Measurements from ENCODE around the gene TRAPPC12. TPM values are rescaled to one million over a fixed set of nuclear protein-coding genes. Genes with fewer than 3 reads are reported as not detected.

The TRAPPC12 gene
- total RNA-seq, 4 donors from 2014 or later, result 78.2 to 341 (median 183) TPM

GRCh38 chr2:3498783-3499394 lies 119.4 kb downstream of the TRAPPC12 start:
- Histone ChIP-seq H3K4me3 (no peak overlapping the region), H3K27ac (no peak overlapping the region), H3K36me3 (peaks cover 0 to 41% (median 16%) of the 10 kb centered on the region in 4 donors), H3K9me3 (no peaks in the 10 kb centered on the region), H3K27me3 (no peaks in the 10 kb centered on the region), H3K4me1 (no peaks in the 10 kb centered on the region)
- intact Hi-C loops (cut with DNase I; ENCODE audit: low total_unique reads) (no loop called here), in situ Hi-C loops (cut with MboI; ENCODE audit: low pct_ligation_motif_present in 1 of 4, low pct_unique_long_range_greater_than_20kb in 1 of 4, low sequenced_read_pairs in 3 of 4) (no loop called here)
- WGBS, 2 donors (ENCODE audit: low coverage in 1 of 2), result 96 to 99% methylated on average over 9 to 18 of the region's 18 CpGs
- no peak for DNase-seq
- TF ChIP-seq POLR2A (IDR thresholded peaks at IDR 0.05) (no peak), CTCF (IDR thresholded peaks at IDR 0.05) (no peak)

GRCh38 chr2:3500326-3500899 lies 120.9 kb downstream of the TRAPPC12 start:
- Histone ChIP-seq H3K36me3 (peaks cover 0 to 41% (median 16%) of the 10 kb centered on the region in 4 donors), H3K9me3 (no peaks in the 10 kb centered on the region), H3K27me3 (no peaks in the 10 kb centered on the region), H3K27ac (no peak overlapping the region), H3K4me1 (peaks cover 0 to 2% (median under 1%) of the 10 kb centered on the region in 4 donors), H3K4me3 (no peak overlapping the region)
- TF ChIP-seq POLR2AphosphoS5 (IDR thresholded peaks at IDR 0.05) (no peak), POLR2A (IDR thresholded peaks at IDR 0.05) (no peak), EP300 (IDR thresholded peaks at IDR 0.05; ENCODE audit: low read depth) (no peak), CTCF (IDR thresholded peaks at IDR 0.05) (no peak)
- in situ Hi-C loops (cut with MboI; ENCODE audit: low pct_ligation_motif_present in 1 of 4, low pct_unique_long_range_greater_than_20kb in 1 of 4, low sequenced_read_pairs in 3 of 4) (no loop called here), intact Hi-C loops (cut with DNase I; ENCODE audit: low total_unique reads) (no loop called here)
- 96 to 100% methylated on average over 1 to 33 of the region's 34 CpGs for WGBS, 2 donors (ENCODE audit: low coverage in 1 of 2)
- no peak for DNase-seq

- Histone ChIP-seq H3K36me3 (peaks cover 0 to 24% (median 11%) of the 10 kb centered on the region in 4 donors), H3K4me3 (no peak overlapping the region), H3K27me3 (no peaks in the 10 kb centered on the region), H3K4me1 (peaks cover 0 to 19% (median 11%) of the 10 kb centered on the region in 4 donors), H3K27ac (no peak overlapping the region), H3K9me3 (no peaks in the 10 kb centered on the region)
- WGBS, 2 donors (ENCODE audit: low coverage in 1 of 2), result 96 to 97% methylated on average over 12 to 14 of the region's 14 CpGs
- in situ Hi-C loops (cut with MboI; ENCODE audit: low pct_ligation_motif_present in 1 of 4, low pct_unique_long_range_greater_than_20kb in 1 of 4, low sequenced_read_pairs in 3 of 4) (no loop called here), intact Hi-C loops (cut with DNase I; ENCODE audit: low total_unique reads) (no loop called here)
- no peak for TF ChIP-seq POLR2A (IDR thresholded peaks at IDR 0.05)
- DNase-seq, result no peak
Measured at GRCh38 chr2:3503046-3503445, 123.6 kb downstream of the TRAPPC12 start.

- WGBS, 2 donors (ENCODE audit: low coverage in 1 of 2), result 92% methylated on average over 13 of the region's 13 CpGs; no CpG with 5 or more reads in 1 of the 2 donors
- Histone ChIP-seq H3K27ac (no peak overlapping the region), H3K4me1 (peaks cover 0 to 19% (median 11%) of the 10 kb centered on the region in 4 donors), H3K27me3 (no peaks in the 10 kb centered on the region), H3K9me3 (no peaks in the 10 kb centered on the region), H3K4me3 (no peak overlapping the region), H3K36me3 (peaks cover 0 to 20% (median 9%) of the 10 kb centered on the region in 4 donors)
- TF ChIP-seq EP300 (IDR thresholded peaks at IDR 0.05; ENCODE audit: low read depth), result no peak
- no peak for TF ChIP-seq POLR2AphosphoS5 (IDR thresholded peaks at IDR 0.05)
- no peak for DNase-seq
- in situ Hi-C loops (cut with MboI; ENCODE audit: low pct_ligation_motif_present in 1 of 4, low pct_unique_long_range_greater_than_20kb in 1 of 4, low sequenced_read_pairs in 3 of 4) (no loop called here), intact Hi-C loops (cut with DNase I; ENCODE audit: low total_unique reads) (no loop called here)
Measured at GRCh38 chr2:3503483-3503882, 124.0 kb downstream of the TRAPPC12 start.

GRCh38 chr2:3504741-3505140 lies 125.2 kb downstream of the TRAPPC12 start:
- DNase-seq, result no peak
- Histone ChIP-seq H3K4me3 (no peak overlapping the region), H3K9me3 (no peaks in the 10 kb centered on the region), H3K27me3 (no peaks in the 10 kb centered on the region), H3K36me3 (peaks cover 0 to 12% (median 6%) of the 10 kb centered on the region in 4 donors), H3K4me1 (peaks cover 0 to 19% (median 11%) of the 10 kb centered on the region in 4 donors), H3K27ac (peak overlapping the region in 1 of 4 donors; percentile 61)
- intact Hi-C loops (cut with DNase I; ENCODE audit: low total_unique reads) (no loop called here), in situ Hi-C loops (cut with MboI; ENCODE audit: low pct_ligation_motif_present in 1 of 4, low pct_unique_long_range_greater_than_20kb in 1 of 4, low sequenced_read_pairs in 3 of 4) (no loop called here)
- no peak for TF ChIP-seq EP300 (IDR thresholded peaks at IDR 0.05; ENCODE audit: low read depth)
- no peak for TF ChIP-seq CTCF (IDR thresholded peaks at IDR 0.05)
- no peak for TF ChIP-seq POLR2A (IDR thresholded peaks at IDR 0.05)
- WGBS, 2 donors (ENCODE audit: low coverage in 1 of 2), result 84 to 89% methylated on average over 5 of the region's 5 CpGs

All from transverse colon (tissue), 4 donors.